SU-DHL-6 (cell line): ENCODE data around the gene NUBP2.
"Not testable (repeated sequence)": the region's sequence is repeated elsewhere in the genome, so short reads cannot be mapped to it uniquely, and the experiment has no call there.

Source experiments
- H2AFZ ChIP-seq: fragments of 200-600 bp; sonication (generic); 2 replicates; pipeline ENCODE4 v1.6.1; 2014; ENCODE audit warnings: low read depth, mild to moderate bottlenecking, moderate library complexity, mixed read lengths, antibody characterized with exemption, low read length; ENCODE audit not compliant: severe bottlenecking
- H3F3A ChIP-seq: fragments of 200-600 bp; shearing (Covaris generic); 2 replicates; pipeline ENCODE4 v1.6.0; 2016; ENCODE audit warnings: antibody characterized with exemption, mild to moderate bottlenecking; ENCODE audit not compliant: insufficient read depth
- H3K27ac ChIP-seq: fragments of 200-600 bp; sonication (generic); 2 replicates; pipeline ENCODE4 v1.5.1; 2016; ENCODE audit warnings: low read depth, mild to moderate bottlenecking, low read length, moderate library complexity, mixed read lengths
- H3K27me3 ChIP-seq: fragments of 200-600 bp; sonication (generic), shearing (Covaris generic); 2 replicates; pipeline ENCODE4 v1.6.0; 2014; ENCODE audit warnings: mild to moderate bottlenecking, low read length
- H3K36me3 ChIP-seq: fragments of 200-600 bp; sonication (generic); 2 replicates; pipeline ENCODE4 v1.6.1; 2014; ENCODE audit warnings: mild to moderate bottlenecking, low read length, mixed read lengths
- H3K4me2 ChIP-seq: fragments of 300-600, 200-600 bp; shearing (Covaris generic), sonication (generic); 2 replicates; pipeline ENCODE4 v1.6.0; 2014; ENCODE audit warnings: low read length, low read depth, mild to moderate bottlenecking; ENCODE audit not compliant: poor library complexity, severe bottlenecking
- H3K4me3 ChIP-seq: fragments of 200-600 bp; sonication (generic); 2 replicates; pipeline ENCODE4 v1.5.1; 2014; ENCODE audit warnings: antibody characterized with exemption, low read length, mild to moderate bottlenecking, mixed read lengths; ENCODE audit not compliant: insufficient read depth, poor library complexity, severe bottlenecking
- H3K79me2 ChIP-seq: fragments of 200-600 bp; sonication (generic); 2 replicates; pipeline ENCODE4 v1.6.1; 2014; ENCODE audit warnings: mild to moderate bottlenecking, low read length, moderate library complexity; ENCODE audit not compliant: insufficient read depth
- H3K9ac ChIP-seq: fragments of 200-600 bp; sonication (generic); 2 replicates; pipeline ENCODE4 v1.7.0; 2014; ENCODE audit warnings: mild to moderate bottlenecking, low read length
- H3K9me2 ChIP-seq: fragments of 200-600 bp; sonication (generic); replicated peaks from 2 replicates; pipeline ENCODE4 v1.6.1; 2014; ENCODE audit warnings: low read length; ENCODE audit not compliant: insufficient read depth
- H3K9me3 ChIP-seq: fragments of 200-600 bp; sonication (generic); 2 replicates; pipeline ENCODE4 v1.6.1; 2014; ENCODE audit warnings: low read length, mixed read lengths; ENCODE audit not compliant: insufficient read depth
- H4K20me1 ChIP-seq: fragments of 200-600 bp; sonication (generic); 2 replicates; pipeline ENCODE4 v1.6.1; 2014; ENCODE audit warnings: low read depth, mild to moderate bottlenecking, antibody characterized with exemption, low read length, moderate library complexity, mixed read lengths
- EZH2phosphoT487 ChIP-seq: fragments of 200-600 bp; sonication (generic), shearing (Covaris generic); conservative IDR thresholded peaks from 2 replicates; pipeline ENCODE4 v1.6.1; 2018; ENCODE audit warnings: mild to moderate bottlenecking, antibody characterized with exemption, low read length, moderate library complexity, mixed read lengths
- TF ChIP-seq, protein P1 (sequence below): fragments of 200-600 bp; sonication (generic); IDR thresholded peaks from one replicate; pipeline ENCODE4 v1.5.1; 2017; ENCODE audit warnings: antibody characterized with exemption, mild to moderate bottlenecking, low read length, moderate library complexity; ENCODE audit not compliant: insufficient read depth, poor library complexity, severe bottlenecking

NUBP2 gene

DNA sequence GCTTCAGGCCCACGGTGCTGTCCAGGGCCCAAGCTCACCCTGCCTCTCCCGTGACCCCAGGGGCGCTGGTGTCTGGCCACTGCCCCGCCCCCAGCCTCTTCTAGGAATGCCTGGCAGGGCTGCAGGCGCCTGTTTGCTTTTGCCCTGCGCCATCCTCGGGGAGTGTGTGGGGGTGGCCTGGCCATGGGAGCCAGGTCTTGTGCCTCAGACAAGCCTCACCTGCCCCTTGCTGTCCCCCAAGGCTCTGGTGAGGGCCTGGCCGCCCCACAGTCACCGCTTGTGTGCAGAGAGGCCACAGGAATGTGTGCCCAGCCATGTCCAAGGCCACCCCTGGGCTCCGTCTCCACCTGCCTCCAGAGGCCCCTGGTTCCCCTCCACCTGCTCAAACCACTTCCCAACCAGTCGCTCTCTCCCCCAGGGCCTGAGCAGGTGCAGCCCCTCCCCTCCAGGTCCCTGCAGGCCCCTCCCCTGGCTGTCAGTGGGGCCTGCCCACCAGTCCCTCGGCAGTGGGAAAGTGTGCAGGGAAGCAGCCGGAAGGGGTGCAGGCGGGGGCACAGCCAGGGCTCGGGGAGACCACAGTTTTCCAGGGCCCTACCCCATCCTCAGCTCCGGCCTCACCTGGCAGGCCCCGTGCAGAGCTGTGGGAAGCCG lies 11.6 kb downstream of the NUBP2 start:
- H3K9me3 ChIP-seq: peaks cover 5% of the 10 kb centered on the region; the same call in 1 of the 2 replicates
- TF ChIP-seq EZH2phosphoT487: no peak
- TF ChIP-seq, protein P1, sequence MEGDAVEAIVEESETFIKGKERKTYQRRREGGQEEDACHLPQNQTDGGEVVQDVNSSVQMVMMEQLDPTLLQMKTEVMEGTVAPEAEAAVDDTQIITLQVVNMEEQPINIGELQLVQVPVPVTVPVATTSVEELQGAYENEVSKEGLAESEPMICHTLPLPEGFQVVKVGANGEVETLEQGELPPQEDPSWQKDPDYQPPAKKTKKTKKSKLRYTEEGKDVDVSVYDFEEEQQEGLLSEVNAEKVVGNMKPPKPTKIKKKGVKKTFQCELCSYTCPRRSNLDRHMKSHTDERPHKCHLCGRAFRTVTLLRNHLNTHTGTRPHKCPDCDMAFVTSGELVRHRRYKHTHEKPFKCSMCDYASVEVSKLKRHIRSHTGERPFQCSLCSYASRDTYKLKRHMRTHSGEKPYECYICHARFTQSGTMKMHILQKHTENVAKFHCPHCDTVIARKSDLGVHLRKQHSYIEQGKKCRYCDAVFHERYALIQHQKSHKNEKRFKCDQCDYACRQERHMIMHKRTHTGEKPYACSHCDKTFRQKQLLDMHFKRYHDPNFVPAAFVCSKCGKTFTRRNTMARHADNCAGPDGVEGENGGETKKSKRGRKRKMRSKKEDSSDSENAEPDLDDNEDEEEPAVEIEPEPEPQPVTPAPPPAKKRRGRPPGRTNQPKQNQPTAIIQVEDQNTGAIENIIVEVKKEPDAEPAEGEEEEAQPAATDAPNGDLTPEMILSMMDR: no peak
- H4K20me1 ChIP-seq: no peaks in the 10 kb centered on the region
- no peak overlapping the region for H3K9ac ChIP-seq
- H3K27me3 ChIP-seq: no peaks in the 10 kb centered on the region
- no peak overlapping the region for H2AFZ ChIP-seq
- no peaks in the 10 kb centered on the region for H3K9me2 ChIP-seq
- H3K4me3 ChIP-seq: no peak overlapping the region
- H3F3A ChIP-seq: no peaks in the 10 kb centered on the region
- no peaks in the 10 kb centered on the region for H3K79me2 ChIP-seq
- no peak overlapping the region for H3K4me2 ChIP-seq
- H3K27ac ChIP-seq: no peak overlapping the region
- H3K36me3 ChIP-seq: no peaks in the 10 kb centered on the region

DNA sequence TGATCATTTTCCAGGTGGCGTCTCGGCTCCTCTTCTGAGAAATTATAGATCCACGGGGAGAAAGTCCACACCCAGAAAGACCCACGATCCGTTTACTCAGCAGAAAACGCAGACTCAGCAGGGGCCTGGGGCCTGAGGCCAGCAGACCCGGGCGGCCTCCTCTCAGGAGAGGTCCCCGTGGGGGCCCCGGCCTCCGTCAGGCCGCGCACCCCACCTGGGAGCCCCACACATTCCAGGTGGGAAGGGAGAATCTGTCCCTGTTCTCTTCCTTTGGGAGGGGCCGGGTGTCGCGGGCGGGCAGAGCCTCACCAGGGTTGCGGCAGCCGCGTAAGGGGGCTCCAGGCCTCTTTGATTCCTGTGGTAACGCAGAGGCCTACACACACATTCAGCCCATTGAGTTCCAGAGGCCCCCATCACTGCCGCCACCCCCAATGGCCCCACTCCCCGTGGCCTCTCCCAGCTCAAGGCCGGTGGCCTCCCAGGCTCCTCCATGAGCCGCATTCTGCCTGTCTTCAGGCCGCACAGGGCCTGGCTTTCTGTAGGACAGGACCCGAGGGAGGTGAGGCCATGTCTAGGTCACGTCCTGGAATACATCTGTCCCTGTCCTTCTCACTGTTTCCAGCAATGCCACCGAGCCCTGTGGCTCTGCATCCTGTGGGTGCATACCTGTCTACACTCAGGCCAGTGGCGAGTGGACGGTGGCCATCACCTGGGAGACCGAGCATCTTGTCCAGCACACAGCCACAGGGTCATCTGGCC lies 12.3 kb downstream of the NUBP2 start:
- H3K27ac ChIP-seq: no peak overlapping the region
- H3K36me3 ChIP-seq: no peaks in the 10 kb centered on the region
- TF ChIP-seq, protein P1: no peak
- no peak for TF ChIP-seq EZH2phosphoT487
- no peak overlapping the region for H3K4me2 ChIP-seq
- no peaks in the 10 kb centered on the region for H3K79me2 ChIP-seq
- no peaks in the 10 kb centered on the region for H3K27me3 ChIP-seq
- no peak overlapping the region for H2AFZ ChIP-seq
- H3K4me3 ChIP-seq: no peak overlapping the region
- no peak overlapping the region for H3K9ac ChIP-seq
- H3K9me3 ChIP-seq: peaks cover 8% of the 10 kb centered on the region; the same call in 1 of the 2 replicates
- no peaks in the 10 kb centered on the region for H3F3A ChIP-seq
- no peaks in the 10 kb centered on the region for H4K20me1 ChIP-seq
- H3K9me2 ChIP-seq: no peaks in the 10 kb centered on the region

DNA sequence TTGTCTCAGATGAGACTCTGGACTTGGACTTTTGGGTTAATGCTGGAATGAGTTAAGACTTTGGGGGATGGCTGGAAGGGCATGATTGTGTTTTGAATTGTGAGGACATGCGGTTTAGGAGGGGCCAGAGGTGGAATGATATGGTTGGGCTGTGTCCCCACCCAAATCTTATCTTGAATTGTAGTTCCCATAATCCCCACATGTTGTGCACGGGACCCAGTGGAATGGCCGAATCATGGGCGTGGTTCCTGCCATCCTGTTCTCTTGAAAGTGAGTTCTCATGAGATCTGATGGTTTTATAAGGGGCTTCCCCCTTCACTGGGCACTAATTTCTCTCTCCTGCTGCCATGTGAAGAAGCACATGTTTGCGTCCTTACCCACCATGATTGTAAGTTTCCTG lies 16.5 kb downstream of the NUBP2 start:
- H3K27me3 ChIP-seq, H3F3A ChIP-seq, H3K79me2 ChIP-seq, H3K4me2 ChIP-seq, H3K9me2 ChIP-seq, H3K27ac ChIP-seq, H3K36me3 ChIP-seq, H3K9ac ChIP-seq, H3K9me3 ChIP-seq, H2AFZ ChIP-seq, H3K4me3 ChIP-seq, H4K20me1 ChIP-seq: not testable (repeated sequence)

DNA sequence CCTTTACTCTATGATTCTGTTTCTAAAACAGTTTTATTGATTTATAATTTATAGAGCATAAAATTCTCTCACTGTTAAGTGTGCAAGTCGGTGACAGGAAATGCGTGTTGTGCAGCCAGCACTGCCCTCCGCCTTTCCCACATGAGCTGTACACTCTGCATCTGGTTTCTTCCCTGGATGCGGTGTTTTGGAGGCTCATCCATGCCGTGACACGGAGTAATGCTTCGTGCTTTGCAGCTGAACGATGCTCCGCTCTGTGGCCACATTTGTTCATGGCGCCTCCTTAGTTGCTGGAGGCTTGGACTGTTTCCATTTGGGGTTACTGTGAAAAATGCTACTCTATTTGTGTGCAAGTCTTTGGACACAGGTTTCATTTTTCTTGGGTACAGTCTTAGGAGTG lies 17.9 kb downstream of the NUBP2 start:
- Histone ChIP-seq H3K27me3 (no peaks in the 10 kb centered on the region), H3F3A (no peaks in the 10 kb centered on the region), H3K36me3 (no peaks in the 10 kb centered on the region), H3K9me2 (no peaks in the 10 kb centered on the region), H3K27ac (no peak overlapping the region), H3K79me2 (no peaks in the 10 kb centered on the region), H4K20me1 (no peaks in the 10 kb centered on the region), H3K4me3 (no peak overlapping the region), H3K9ac (no peak overlapping the region), H2AFZ (no peak overlapping the region), H3K4me2 (no peak overlapping the region), H3K9me3 (peaks cover 8% of the 10 kb centered on the region; the same call in 1 of the 2 replicates)
- no peak for TF ChIP-seq EZH2phosphoT487
- TF ChIP-seq, protein P1: no peak
